ENCODE measurements around the gene PAMR1. TPM values are rescaled to one million over a fixed set of nuclear protein-coding genes. Genes with fewer than 3 reads are reported as not detected.

The PAMR1 gene
- total and polyA plus RNA-seq, 2 donors (not counting 1 experiment from before 2014, with no cell fraction given), result 120 to 159 TPM

GRCh38 chr11:35473795-35474374 is 51.5 kb downstream of the PAMR1 start:
- no peaks in the 10 kb centered on the region for H3K9me3 ChIP-seq (ENCODE audit: control insufficient read depth, insufficient read depth, low read depth, low read length)
- no peak overlapping the region for H3K27ac ChIP-seq (ENCODE audit: insufficient read depth, low read length)
- H3K9ac ChIP-seq (ENCODE audit: insufficient read depth, low read length), result no peak overlapping the region
- H4K20me1 ChIP-seq (ENCODE audit: control insufficient read depth, extremely low read depth, insufficient read depth, low read length), result no peaks in the 10 kb centered on the region
- no peaks in the 10 kb centered on the region for H3K79me2 ChIP-seq (ENCODE audit: control insufficient read depth, insufficient read depth, low read length)
- no peak overlapping the region for H3K4me3 ChIP-seq (replicated peaks in 1 of 4; ENCODE audit: control extremely low read depth in 1 of 4, insufficient read depth in 1 of 4, low read depth in 3 of 4, low read length in 4 of 4)
- no peak for DNase-seq (ENCODE audit: low read depth in 2 of 2)
- peaks cover 2% of the 10 kb centered on the region for H3K36me3 ChIP-seq (ENCODE audit: control insufficient read depth, insufficient read depth, low read length)
- H3K4me2 ChIP-seq (ENCODE audit: extremely low read depth, insufficient read depth, low read length), result no peak overlapping the region
- TF ChIP-seq CTCF (conservative IDR thresholded peaks at IDR 0.05 in 1 of 2, IDR thresholded peaks at IDR 0.05 in 1 of 2; ENCODE audit: low read depth in 1 of 2, low read length in 2 of 2), result no peak
- no peak for TF ChIP-seq EZH2 (IDR thresholded peaks at IDR 0.05; ENCODE audit: low read length, missing control alignments)
- H3K4me1 ChIP-seq (ENCODE audit: control insufficient read depth, extremely low read depth, insufficient read depth, low read length), result no peaks in the 10 kb centered on the region
- no peak overlapping the region for H2AFZ ChIP-seq (ENCODE audit: low read length)
- H3K27me3 ChIP-seq (ENCODE audit: control insufficient read depth, insufficient read depth, low read length), result no peaks in the 10 kb centered on the region

GRCh38 chr11:35470616-35471015 is 54.8 kb downstream of the PAMR1 start:
- Histone ChIP-seq H3K9me3 (ENCODE audit: control insufficient read depth, insufficient read depth, low read depth, low read length) (no peaks in the 10 kb centered on the region), H4K20me1 (ENCODE audit: control insufficient read depth, extremely low read depth, insufficient read depth, low read length) (no peaks in the 10 kb centered on the region), H3K4me3 (replicated peaks in 1 of 4; ENCODE audit: control extremely low read depth in 1 of 4, insufficient read depth in 1 of 4, low read depth in 3 of 4, low read length in 4 of 4) (no peak overlapping the region), H3K9ac (ENCODE audit: insufficient read depth, low read length) (no peak overlapping the region), H3K27ac (ENCODE audit: insufficient read depth, low read length) (no peak overlapping the region), H3K36me3 (ENCODE audit: control insufficient read depth, insufficient read depth, low read length) (peaks cover 2% of the 10 kb centered on the region), H3K79me2 (ENCODE audit: control insufficient read depth, insufficient read depth, low read length) (no peaks in the 10 kb centered on the region), H3K27me3 (ENCODE audit: control insufficient read depth, insufficient read depth, low read length) (no peaks in the 10 kb centered on the region), H3K4me2 (ENCODE audit: extremely low read depth, insufficient read depth, low read length) (no peak overlapping the region), H2AFZ (ENCODE audit: low read length) (no peak overlapping the region), H3K4me1 (ENCODE audit: control insufficient read depth, extremely low read depth, insufficient read depth, low read length) (no peaks in the 10 kb centered on the region)
- DNase-seq (ENCODE audit: low read depth in 2 of 2), result no peak
- TF ChIP-seq CTCF (conservative IDR thresholded peaks at IDR 0.05 in 1 of 2, IDR thresholded peaks at IDR 0.05 in 1 of 2; ENCODE audit: low read depth in 1 of 2, low read length in 2 of 2) (no peak), EZH2 (IDR thresholded peaks at IDR 0.05; ENCODE audit: low read length, missing control alignments) (no peak)

- H4K20me1 ChIP-seq (ENCODE audit: control insufficient read depth, extremely low read depth, insufficient read depth, low read length), result no peaks in the 10 kb centered on the region
- H3K9me3 ChIP-seq (ENCODE audit: control insufficient read depth, insufficient read depth, low read depth, low read length), result no peaks in the 10 kb centered on the region
- H3K9ac ChIP-seq (ENCODE audit: insufficient read depth, low read length), result no peak overlapping the region
- no peaks in the 10 kb centered on the region for H3K79me2 ChIP-seq (ENCODE audit: control insufficient read depth, insufficient read depth, low read length)
- TF ChIP-seq EZH2 (IDR thresholded peaks at IDR 0.05; ENCODE audit: low read length, missing control alignments) (no peak), CTCF (conservative IDR thresholded peaks at IDR 0.05 in 1 of 2, IDR thresholded peaks at IDR 0.05 in 1 of 2; ENCODE audit: low read depth in 1 of 2, low read length in 2 of 2) (no peak)
- H3K36me3 ChIP-seq (ENCODE audit: control insufficient read depth, insufficient read depth, low read length), result no peaks in the 10 kb centered on the region
- H3K27me3 ChIP-seq (ENCODE audit: control insufficient read depth, insufficient read depth, low read length), result no peaks in the 10 kb centered on the region
- H3K4me1 ChIP-seq (ENCODE audit: control insufficient read depth, extremely low read depth, insufficient read depth, low read length), result no peaks in the 10 kb centered on the region
- no peak for DNase-seq (ENCODE audit: low read depth in 2 of 2)
- H2AFZ ChIP-seq (ENCODE audit: low read length), result no peak overlapping the region
- no peak overlapping the region for H3K4me3 ChIP-seq (replicated peaks in 1 of 4; ENCODE audit: control extremely low read depth in 1 of 4, insufficient read depth in 1 of 4, low read depth in 3 of 4, low read length in 4 of 4)
- no peak overlapping the region for H3K4me2 ChIP-seq (ENCODE audit: extremely low read depth, insufficient read depth, low read length)
- no peak overlapping the region for H3K27ac ChIP-seq (ENCODE audit: insufficient read depth, low read length)
Measured at GRCh38 chr11:35466058-35466457, 59.4 kb downstream of the PAMR1 start.

Measured in fibroblast of lung (primary cell).